H54 (cell line): ENCODE measurements around the gene MICAL2.
A peak's percentile ranks its signal among the peaks of the same experiment; 100 is the strongest.
"Not testable (repeated sequence)": the region's sequence is repeated elsewhere in the genome, so short reads cannot be mapped to it uniquely, and the experiment has no call there.

Experiments
- DNase-seq: peaks from one replicate; pipeline ENCODE4 v3.0.0; 2011; ENCODE audit warnings: low spot score, mixed read lengths; ENCODE audit not compliant: insufficient read length
- FAIRE-seq: peaks from 3 replicates; lab custom pipeline; 2011; peaks lifted over from hg19 to GRCh38; lab: Jason Lieb, UNC
- POLR2A ChIP-seq: IDR thresholded peaks from 2 replicates; pipeline ENCODE4 v1.6.1; 2011; ENCODE audit warnings: low read depth, mild to moderate bottlenecking, low read length

MICAL2 gene

GRCh38 chr11:12135185-12135584 lies 24.8 kb downstream of the MICAL2 start:
- no peak for TF ChIP-seq POLR2A
- DNase-seq (no peak), FAIRE-seq (no peak)

- TF ChIP-seq POLR2A = no peak
- no peak for DNase-seq
- no peak for FAIRE-seq
Measured at GRCh38 chr11:12137005-12137690, 26.8 kb downstream of the MICAL2 start.

- FAIRE-seq (no peak), DNase-seq (peak; percentile 84)
- no peak for TF ChIP-seq POLR2A
Measured at GRCh38 chr11:12137938-12138731, 27.7 kb downstream of the MICAL2 start.

- TF ChIP-seq POLR2A = no peak
Measured at GRCh38 chr11:12139144-12139881, 28.9 kb downstream of the MICAL2 start.

GRCh38 chr11:12140186-12140793 lies 29.9 kb downstream of the MICAL2 start:
- no peak for FAIRE-seq
- no peak for DNase-seq
- TF ChIP-seq POLR2A = no peak

More at GRCh38 chr11:12139144-12139881, 28.9 kb downstream of the MICAL2 start:
- no peak for FAIRE-seq
- DNase-seq = peak; percentile 73

GRCh38 chr11:12141283-12141682 lies 30.9 kb downstream of the MICAL2 start:
- DNase-seq (no peak), FAIRE-seq (no peak)
- TF ChIP-seq POLR2A = no peak

- DNase-seq (no peak), FAIRE-seq (no peak)
- no peak for TF ChIP-seq POLR2A
Measured at GRCh38 chr11:12142176-12142575, 31.8 kb downstream of the MICAL2 start.

- no peak for DNase-seq
- no peak for FAIRE-seq
- no peak for TF ChIP-seq POLR2A
Measured at GRCh38 chr11:12142909-12143308, 32.5 kb downstream of the MICAL2 start.

GRCh38 chr11:12143461-12144258 lies 33.3 kb downstream of the MICAL2 start:
- no peak for FAIRE-seq
- no peak for DNase-seq
- no peak for TF ChIP-seq POLR2A

GRCh38 chr11:12144330-12145174 lies 34.2 kb downstream of the MICAL2 start:
- FAIRE-seq (no peak), DNase-seq (no peak)
- no peak for TF ChIP-seq POLR2A

- FAIRE-seq, DNase-seq: not testable (repeated sequence)
Measured at GRCh38 chr11:12146678-12147077, 36.3 kb downstream of the MICAL2 start.

- DNase-seq = no peak
- no peak for TF ChIP-seq POLR2A
- FAIRE-seq = no peak
Measured at GRCh38 chr11:12147827-12148226, 37.4 kb downstream of the MICAL2 start.
